SK-N-SH (cell line): ENCODE results near the gene ASCL5.

ENCODE experiments used
- CTCF ChIP-seq: fragments of 200-600 bp; sonication (generic); IDR thresholded peaks from 2 replicates; pipeline ENCODE4 v1.6.1; 2017; ENCODE audit warnings: antibody characterized with exemption, mild to moderate bottlenecking, moderate library complexity
- EP300 ChIP-seq, 2 experiments: IDR thresholded peaks; 2 replicates each; pipeline versions ENCODE4 v1.4.0 to v1.6.1; 2012; ENCODE audit warnings: borderline replicate concordance in 1 of 2, low read depth in 1 of 2, low read length in 1 of 2

DNA sequence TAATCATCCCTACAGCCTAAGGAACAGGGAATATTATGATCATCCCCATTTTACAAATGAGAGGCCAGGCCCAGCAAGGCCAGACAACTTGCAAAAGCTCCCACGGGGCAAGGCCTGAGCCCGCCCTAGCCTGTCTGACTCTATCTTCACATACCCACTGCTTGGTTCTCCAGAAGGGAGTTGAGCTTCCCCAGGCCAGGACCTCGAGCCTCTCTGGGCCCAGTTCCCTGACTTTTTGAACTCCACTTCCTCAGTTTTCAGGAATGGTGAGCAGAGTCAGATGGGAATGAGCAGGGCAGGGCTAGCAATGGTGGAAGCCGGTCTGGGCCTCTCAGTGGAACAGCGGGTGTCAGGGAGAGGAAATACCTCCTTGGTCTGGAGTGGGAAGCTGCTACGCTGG lies 54.1 kb downstream of the ASCL5 start:
- TF ChIP-seq EP300 (IDR thresholded peaks at IDR 0.05; ENCODE audit: borderline replicate concordance in 1 of 2, low read depth in 1 of 2, low read length in 1 of 2) (no peak), CTCF (no peak)
